Right lobe of liver (tissue), 6 donors: ENCODE results near the gene CCDC136. TPM values are rescaled to one million over a fixed set of nuclear protein-coding genes. Genes with fewer than 3 reads are reported as not detected.

Experiments used
- ATAC-seq, 4 donors: fragments of 200-7000 bp; cut with Tn5 transposase; one replicate each; pipeline ENCODE4 v1.9.1; 2020; ENCODE audit warnings: mild to moderate bottlenecking in 4 of 4, moderate library complexity in 4 of 4
- DNase-seq, 3 donors: peaks; one replicate each; pipeline ENCODE4 v3.0.0-alpha.2; 2020
- H3K27ac ChIP-seq, 3 donors: fragments of 200-600 bp; one replicate each; pipeline ENCODE4 v1.8.0; 2022
- H3K27me3 ChIP-seq, 2 donors: fragments of 200-600 bp; one replicate each; pipeline ENCODE4 v1.8.0; 2022
- H3K36me3 ChIP-seq, 4 donors: fragments of 200-600 bp; sonication (generic) in 1 of 4; one replicate each; pipeline versions ENCODE4 v1.5.1 to v1.8.0; 2017 to 2022; ENCODE audit warnings: control low read depth in 1 of 4
- H3K4me1 ChIP-seq, 4 donors: fragments of 200-600 bp; sonication (generic) in 1 of 4; one replicate each; pipeline versions ENCODE4 v1.5.1 to v1.8.0; 2017 to 2022; ENCODE audit warnings: control low read depth in 1 of 4
- H3K4me3 ChIP-seq, 3 donors: fragments of 200-600 bp; one replicate each; pipeline ENCODE4 v1.8.0; 2022
- H3K9me3 ChIP-seq, 4 donors: fragments of 200-600 bp; sonication (generic) in 1 of 4; one replicate each; pipeline versions ENCODE4 v1.5.1 to v1.8.0; 2017 to 2022; ENCODE audit warnings: control low read depth in 1 of 4
- CTCF ChIP-seq, 4 donors: fragments of 200-600 bp in 3 of 4; fragments of 450-650 bp in 1 of 4; IDR thresholded peaks; one replicate each; pipeline versions ENCODE4 v1.5.1 to v1.8.0; 2016 to 2022; ENCODE audit warnings: antibody characterized with exemption in 4 of 4, mild to moderate bottlenecking in 2 of 4
- POLR2A ChIP-seq: fragments of 450-650 bp; IDR thresholded peaks from one replicate; pipeline ENCODE4 v1.6.1; 2017; ENCODE audit warnings: antibody characterized with exemption, mild to moderate bottlenecking
- WGBS: methylation state at CpG from one replicate; pipeline ENCODE4 v1.1.6; 2018; ENCODE audit warnings: low coverage, low lambda C conversion rate; ENCODE audit not compliant: insufficient coverage; ENCODE audit errors: missing lambda C conversion rate; 5-methylcytosine and 5-hydroxymethylcytosine counted together
- intact Hi-C, 2 donors: fragments of 100-400 bp; cut with DNase I; formaldehyde crosslinking; loops; one replicate each; pipeline versions ENCODE4 v1.11.2 to v1.14.1; 2022
- total RNA-seq, 6 experiments: library from RNA; depleted of rRNA in 2 of 6; stranded (reverse); fragments of >200 nt in 2 of 6; fragmentation: NEBNext Ultra II Directional in 3 of 6; extraction: Animal tissue kit (Norgen Biotek cat#: 25700) in 3 of 6; gene quantifications; one replicate each; pipeline versions ENCODE4 v1.1.0 to v1.2.4, GENCODE V29; 2016 to 2023
- donor health status: DM: no; HTN: yes; CAD: no.
- donor health status: DM: no; HTN: no; CAD: no.
- donor health status: DM: no; HTN: no; CAD: no.
- donor health status: DM: no; HTN: yes; CAD: no.
- donor health status: DM: no; HTN: yes; CAD: no.

Gene CCDC136
- total RNA-seq, 6 experiments from 2014 or later = 0.16 to 0.70 (median 0.20) TPM; not detected in 2

- Histone ChIP-seq H3K27ac (no peak overlapping the region), H3K9me3 (no peaks in the 10 kb centered on the region), H3K27me3 (no peaks in the 10 kb centered on the region), H3K4me1 (no peaks in the 10 kb centered on the region), H3K4me3 (no peak overlapping the region), H3K36me3 (no peaks in the 10 kb centered on the region)
- no peak for TF ChIP-seq POLR2A
- TF ChIP-seq CTCF (IDR thresholded peaks at IDR 0.05) = no peak
- no peak for ATAC-seq
- intact Hi-C loops = no loop called here
- DNase-seq = no peak
- WGBS = 93% methylated on average over 2 of the region's 3 CpGs
Measured at GRCh38 chr7:128818694-128819093, 26.9 kb downstream of the CCDC136 start.

GRCh38 chr7:128821724-128822123 lies 30.0 kb downstream of the CCDC136 start:
- no peaks in the 10 kb centered on the region for H3K36me3 ChIP-seq
- DNase-seq (no peak), ATAC-seq (no peak)
- no peaks in the 10 kb centered on the region for H3K4me1 ChIP-seq
- intact Hi-C loops = no loop called here
- no peak overlapping the region for H3K27ac ChIP-seq
- H3K4me3 ChIP-seq = no peak overlapping the region
- TF ChIP-seq CTCF (IDR thresholded peaks at IDR 0.05) (no peak), POLR2A (no peak)
- H3K9me3 ChIP-seq = no peaks in the 10 kb centered on the region
- no peaks in the 10 kb centered on the region for H3K27me3 ChIP-seq
- 83% methylated on average over 1 of the region's 4 CpGs for WGBS

- Histone ChIP-seq H3K27ac (no peak overlapping the region), H3K4me1 (peaks cover 0 to 7% (median 0%) of the 10 kb centered on the region in 4 donors), H3K27me3 (peaks cover 0 to 11% of the 10 kb centered on the region in 2 donors), H3K9me3 (no peaks in the 10 kb centered on the region), H3K36me3 (no peaks in the 10 kb centered on the region), H3K4me3 (no peak overlapping the region)
- WGBS = 79% methylated on average over 3 of the region's 4 CpGs
- TF ChIP-seq POLR2A (no peak), CTCF (IDR thresholded peaks at IDR 0.05) (no peak)
- ATAC-seq = no peak
- DNase-seq = no peak
- intact Hi-C loops = no loop called here
Measured at GRCh38 chr7:128826512-128826911, 34.7 kb downstream of the CCDC136 start.

GRCh38 chr7:128826916-128827247 lies 35.1 kb downstream of the CCDC136 start:
- Histone ChIP-seq H3K9me3 (no peaks in the 10 kb centered on the region), H3K36me3 (no peaks in the 10 kb centered on the region), H3K4me1 (peaks cover 0 to 7% (median 0%) of the 10 kb centered on the region in 4 donors), H3K4me3 (no peak overlapping the region), H3K27me3 (peaks cover 0 to 11% of the 10 kb centered on the region in 2 donors), H3K27ac (no peak overlapping the region)
- intact Hi-C loops = no loop called here
- TF ChIP-seq POLR2A = no peak
- TF ChIP-seq CTCF (IDR thresholded peaks at IDR 0.05) = no peak
- DNase-seq = no peak
- ATAC-seq = no peak
- 46% methylated on average over 1 of the region's 1 CpG for WGBS
